Measurements from ENCODE around the gene PHF12. TPM values are rescaled to one million over a fixed set of nuclear protein-coding genes. Genes with fewer than 3 reads are reported as not detected.

Gene PHF12
- total and polyA plus RNA-seq, 2 of the 8 experiments (the other 6 are each of a cell fraction or from before 2014, with no cell fraction given), result 38.8 to 65.7 TPM

DNA sequence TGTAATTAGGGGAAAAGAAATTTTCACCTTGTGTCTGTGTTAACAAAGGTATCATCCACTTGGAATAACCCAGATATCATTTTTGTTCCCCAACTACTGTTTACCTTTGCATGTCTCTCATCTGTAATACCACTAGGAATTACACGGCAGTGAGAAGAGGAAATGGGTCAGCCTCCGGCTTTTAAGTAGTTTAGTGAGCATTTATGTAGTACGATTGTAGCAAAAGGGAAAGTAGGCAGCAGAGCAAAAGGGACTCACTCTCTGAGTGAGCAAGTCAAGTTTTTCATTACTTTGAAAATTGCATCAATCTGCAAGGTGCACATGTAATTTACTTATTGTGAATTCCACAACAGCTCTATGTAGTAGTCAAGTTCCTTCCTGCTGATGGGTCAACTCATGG lies 11.2 kb downstream of the PHF12 start (continued):
- no peak for TF ChIP-seq TCF12 (IDR thresholded peaks at IDR 0.05; ENCODE audit: low read depth, low read length)
- no peak for TF ChIP-seq SIN3A (conservative IDR thresholded peaks at IDR 0.05 in 1 of 2, IDR thresholded peaks at IDR 0.05 in 1 of 2; ENCODE audit: low read depth in 1 of 2, low read length in 2 of 2)
- no peak for TF ChIP-seq RFX5 (IDR thresholded peaks at IDR 0.05; ENCODE audit: borderline replicate concordance, low read depth, low read length)
- no peak for TF ChIP-seq TBP (IDR thresholded peaks at IDR 0.05; ENCODE audit: low read depth, low read length)
- no peak for TF ChIP-seq MAFK (IDR thresholded peaks at IDR 0.05; ENCODE audit: low read depth, low read length)
- TF ChIP-seq, protein P1, sequence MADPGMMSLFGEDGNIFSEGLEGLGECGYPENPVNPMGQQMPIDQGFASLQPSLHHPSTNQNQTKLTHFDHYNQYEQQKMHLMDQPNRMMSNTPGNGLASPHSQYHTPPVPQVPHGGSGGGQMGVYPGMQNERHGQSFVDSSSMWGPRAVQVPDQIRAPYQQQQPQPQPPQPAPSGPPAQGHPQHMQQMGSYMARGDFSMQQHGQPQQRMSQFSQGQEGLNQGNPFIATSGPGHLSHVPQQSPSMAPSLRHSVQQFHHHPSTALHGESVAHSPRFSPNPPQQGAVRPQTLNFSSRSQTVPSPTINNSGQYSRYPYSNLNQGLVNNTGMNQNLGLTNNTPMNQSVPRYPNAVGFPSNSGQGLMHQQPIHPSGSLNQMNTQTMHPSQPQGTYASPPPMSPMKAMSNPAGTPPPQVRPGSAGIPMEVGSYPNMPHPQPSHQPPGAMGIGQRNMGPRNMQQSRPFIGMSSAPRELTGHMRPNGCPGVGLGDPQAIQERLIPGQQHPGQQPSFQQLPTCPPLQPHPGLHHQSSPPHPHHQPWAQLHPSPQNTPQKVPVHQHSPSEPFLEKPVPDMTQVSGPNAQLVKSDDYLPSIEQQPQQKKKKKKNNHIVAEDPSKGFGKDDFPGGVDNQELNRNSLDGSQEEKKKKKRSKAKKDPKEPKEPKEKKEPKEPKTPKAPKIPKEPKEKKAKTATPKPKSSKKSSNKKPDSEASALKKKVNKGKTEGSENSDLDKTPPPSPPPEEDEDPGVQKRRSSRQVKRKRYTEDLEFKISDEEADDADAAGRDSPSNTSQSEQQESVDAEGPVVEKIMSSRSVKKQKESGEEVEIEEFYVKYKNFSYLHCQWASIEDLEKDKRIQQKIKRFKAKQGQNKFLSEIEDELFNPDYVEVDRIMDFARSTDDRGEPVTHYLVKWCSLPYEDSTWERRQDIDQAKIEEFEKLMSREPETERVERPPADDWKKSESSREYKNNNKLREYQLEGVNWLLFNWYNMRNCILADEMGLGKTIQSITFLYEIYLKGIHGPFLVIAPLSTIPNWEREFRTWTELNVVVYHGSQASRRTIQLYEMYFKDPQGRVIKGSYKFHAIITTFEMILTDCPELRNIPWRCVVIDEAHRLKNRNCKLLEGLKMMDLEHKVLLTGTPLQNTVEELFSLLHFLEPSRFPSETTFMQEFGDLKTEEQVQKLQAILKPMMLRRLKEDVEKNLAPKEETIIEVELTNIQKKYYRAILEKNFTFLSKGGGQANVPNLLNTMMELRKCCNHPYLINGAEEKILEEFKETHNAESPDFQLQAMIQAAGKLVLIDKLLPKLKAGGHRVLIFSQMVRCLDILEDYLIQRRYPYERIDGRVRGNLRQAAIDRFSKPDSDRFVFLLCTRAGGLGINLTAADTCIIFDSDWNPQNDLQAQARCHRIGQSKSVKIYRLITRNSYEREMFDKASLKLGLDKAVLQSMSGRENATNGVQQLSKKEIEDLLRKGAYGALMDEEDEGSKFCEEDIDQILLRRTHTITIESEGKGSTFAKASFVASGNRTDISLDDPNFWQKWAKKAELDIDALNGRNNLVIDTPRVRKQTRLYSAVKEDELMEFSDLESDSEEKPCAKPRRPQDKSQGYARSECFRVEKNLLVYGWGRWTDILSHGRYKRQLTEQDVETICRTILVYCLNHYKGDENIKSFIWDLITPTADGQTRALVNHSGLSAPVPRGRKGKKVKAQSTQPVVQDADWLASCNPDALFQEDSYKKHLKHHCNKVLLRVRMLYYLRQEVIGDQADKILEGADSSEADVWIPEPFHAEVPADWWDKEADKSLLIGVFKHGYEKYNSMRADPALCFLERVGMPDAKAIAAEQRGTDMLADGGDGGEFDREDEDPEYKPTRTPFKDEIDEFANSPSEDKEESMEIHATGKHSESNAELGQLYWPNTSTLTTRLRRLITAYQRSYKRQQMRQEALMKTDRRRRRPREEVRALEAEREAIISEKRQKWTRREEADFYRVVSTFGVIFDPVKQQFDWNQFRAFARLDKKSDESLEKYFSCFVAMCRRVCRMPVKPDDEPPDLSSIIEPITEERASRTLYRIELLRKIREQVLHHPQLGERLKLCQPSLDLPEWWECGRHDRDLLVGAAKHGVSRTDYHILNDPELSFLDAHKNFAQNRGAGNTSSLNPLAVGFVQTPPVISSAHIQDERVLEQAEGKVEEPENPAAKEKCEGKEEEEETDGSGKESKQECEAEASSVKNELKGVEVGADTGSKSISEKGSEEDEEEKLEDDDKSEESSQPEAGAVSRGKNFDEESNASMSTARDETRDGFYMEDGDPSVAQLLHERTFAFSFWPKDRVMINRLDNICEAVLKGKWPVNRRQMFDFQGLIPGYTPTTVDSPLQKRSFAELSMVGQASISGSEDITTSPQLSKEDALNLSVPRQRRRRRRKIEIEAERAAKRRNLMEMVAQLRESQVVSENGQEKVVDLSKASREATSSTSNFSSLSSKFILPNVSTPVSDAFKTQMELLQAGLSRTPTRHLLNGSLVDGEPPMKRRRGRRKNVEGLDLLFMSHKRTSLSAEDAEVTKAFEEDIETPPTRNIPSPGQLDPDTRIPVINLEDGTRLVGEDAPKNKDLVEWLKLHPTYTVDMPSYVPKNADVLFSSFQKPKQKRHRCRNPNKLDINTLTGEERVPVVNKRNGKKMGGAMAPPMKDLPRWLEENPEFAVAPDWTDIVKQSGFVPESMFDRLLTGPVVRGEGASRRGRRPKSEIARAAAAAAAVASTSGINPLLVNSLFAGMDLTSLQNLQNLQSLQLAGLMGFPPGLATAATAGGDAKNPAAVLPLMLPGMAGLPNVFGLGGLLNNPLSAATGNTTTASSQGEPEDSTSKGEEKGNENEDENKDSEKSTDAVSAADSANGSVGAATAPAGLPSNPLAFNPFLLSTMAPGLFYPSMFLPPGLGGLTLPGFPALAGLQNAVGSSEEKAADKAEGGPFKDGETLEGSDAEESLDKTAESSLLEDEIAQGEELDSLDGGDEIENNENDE (IDR thresholded peaks at IDR 0.05; ENCODE audit: insufficient replicate concordance, low read length), result no peak
- TF ChIP-seq SP1 (IDR thresholded peaks at IDR 0.05; ENCODE audit: low read depth, low read length), result no peak
- TF ChIP-seq FOSL1 (IDR thresholded peaks at IDR 0.05; ENCODE audit: insufficient read depth, low read depth, low read length), result no peak
